Measurements from ENCODE around the gene DAZL. TPM values are rescaled to one million over a fixed set of nuclear protein-coding genes. Genes with fewer than 3 reads are reported as not detected.
"Not testable (repeated sequence)": the region's sequence is repeated elsewhere in the genome, so short reads cannot be mapped to it uniquely, and the experiment has no call there.

The DAZL gene
- total RNA-seq = not detected

- H3K4me1 Mint-ChIP-seq (ENCODE audit: low read depth) = peaks cover 4% of the 10 kb centered on the region
- peaks cover 17% of the 10 kb centered on the region for H3K27me3 Mint-ChIP-seq (ENCODE audit: low read depth)
- POLR2A ChIA-PET = no interaction called here
- H3K27ac Mint-ChIP-seq = no peak within 1 kb of the TSS
- ATAC-seq (no peak), DNase-seq (no peak)
- H3K9me3 Mint-ChIP-seq (ENCODE audit: insufficient read depth) = no peaks in the 10 kb centered on the region
- no peak within 1 kb of the TSS for H3K4me3 Mint-ChIP-seq
- CTCF ChIA-PET = no interaction called here
- H3K36me3 Mint-ChIP-seq (ENCODE audit: low read depth) = no peaks in the 10 kb centered on the region
These were observed at the start of gene DAZL for GRCh38 chr3:16604887-16605602. DAZL (minus strand) TSS chr3:16605423; CDS start chr3:16605205, 218 bp downstream.

GRCh38 chr3:16654976-16655375 lies 49.8 kb upstream of the DAZL start:
- no peak overlapping the region for H3K27ac Mint-ChIP-seq
- no peaks in the 10 kb centered on the region for H3K9me3 Mint-ChIP-seq (ENCODE audit: insufficient read depth)
- H3K4me3 Mint-ChIP-seq = no peak overlapping the region
- H3K4me1 Mint-ChIP-seq (ENCODE audit: low read depth) = no peaks in the 10 kb centered on the region
- H3K36me3 Mint-ChIP-seq (ENCODE audit: low read depth) = no peaks in the 10 kb centered on the region
- ATAC-seq (no peak), DNase-seq (no peak)
- CTCF ChIA-PET = no interaction called here
- POLR2A ChIA-PET = no interaction called here
- H3K27me3 Mint-ChIP-seq (ENCODE audit: low read depth) = peaks cover 4% of the 10 kb centered on the region

- no peaks in the 10 kb centered on the region for H3K9me3 Mint-ChIP-seq (ENCODE audit: insufficient read depth)
- ATAC-seq = no peak
These were observed 48.5 kb upstream of the DAZL start for GRCh38 chr3:16653712-16654111.

GRCh38 chr3:16647668-16648067 lies 42.4 kb upstream of the DAZL start:
- Mint-ChIP-seq H3K9me3 (ENCODE audit: insufficient read depth) (no peaks in the 10 kb centered on the region), H3K27ac (no peak overlapping the region), H3K4me1 (ENCODE audit: low read depth) (no peaks in the 10 kb centered on the region), H3K4me3 (no peak overlapping the region), H3K36me3 (ENCODE audit: low read depth) (no peaks in the 10 kb centered on the region), H3K27me3 (ENCODE audit: low read depth) (peaks cover 7% of the 10 kb centered on the region)
- no peak for DNase-seq
- no peak for ATAC-seq
- CTCF ChIA-PET = no interaction called here
- POLR2A ChIA-PET = no interaction called here

More at GRCh38 chr3:16653712-16654111, 48.5 kb upstream of the DAZL start:
- POLR2A ChIA-PET = no interaction called here
- CTCF ChIA-PET = no interaction called here
- Mint-ChIP-seq H3K27ac (no peak overlapping the region), H3K4me1 (ENCODE audit: low read depth) (no peaks in the 10 kb centered on the region), H3K27me3 (ENCODE audit: low read depth) (peaks cover 5% of the 10 kb centered on the region), H3K36me3 (ENCODE audit: low read depth) (no peaks in the 10 kb centered on the region), H3K4me3 (no peak overlapping the region)
- no peak for DNase-seq

- Mint-ChIP-seq H3K4me1 (ENCODE audit: low read depth) (no peaks in the 10 kb centered on the region), H3K27ac (no peak overlapping the region), H3K27me3 (ENCODE audit: low read depth) (peaks cover 17% of the 10 kb centered on the region), H3K4me3 (no peak overlapping the region), H3K36me3 (ENCODE audit: low read depth) (no peaks in the 10 kb centered on the region), H3K9me3 (ENCODE audit: insufficient read depth) (peaks cover 3% of the 10 kb centered on the region)
- no peak for ATAC-seq
- ChIA-PET CTCF (no interaction called here), POLR2A (no interaction called here)
- no peak for DNase-seq
These were observed 34.6 kb upstream of the DAZL start for GRCh38 chr3:16639806-16640205.

- ATAC-seq = no peak
- DNase-seq = no peak
- CTCF ChIA-PET = no interaction called here
- no peaks in the 10 kb centered on the region for H3K4me1 Mint-ChIP-seq (ENCODE audit: low read depth)
- no peaks in the 10 kb centered on the region for H3K36me3 Mint-ChIP-seq (ENCODE audit: low read depth)
- POLR2A ChIA-PET = no interaction called here
- peaks cover 7% of the 10 kb centered on the region for H3K9me3 Mint-ChIP-seq (ENCODE audit: insufficient read depth)
- H3K27me3 Mint-ChIP-seq (ENCODE audit: low read depth) = peaks cover 8% of the 10 kb centered on the region
- H3K4me3 Mint-ChIP-seq = no peak overlapping the region
- H3K27ac Mint-ChIP-seq = no peak overlapping the region
These were observed 28.7 kb upstream of the DAZL start for GRCh38 chr3:16633948-16634347.

- no peaks in the 10 kb centered on the region for H3K36me3 Mint-ChIP-seq (ENCODE audit: low read depth)
These were observed 27.2 kb upstream of the DAZL start for GRCh38 chr3:16632395-16632794.

GRCh38 chr3:16618721-16619120 lies 13.5 kb upstream of the DAZL start:
- ATAC-seq = no peak
- POLR2A ChIA-PET = no interaction called here
- DNase-seq = no peak
- H3K9me3 Mint-ChIP-seq (ENCODE audit: insufficient read depth) = peaks cover 11% of the 10 kb centered on the region
- no peaks in the 10 kb centered on the region for H3K4me1 Mint-ChIP-seq (ENCODE audit: low read depth)
- H3K36me3 Mint-ChIP-seq (ENCODE audit: low read depth) = peaks cover 2% of the 10 kb centered on the region
- peaks cover 2% of the 10 kb centered on the region for H3K27me3 Mint-ChIP-seq (ENCODE audit: low read depth)
- CTCF ChIA-PET = interaction anchor here (1.3 kb wide), 1 partner anchor 266 kb away, joined by 3 read pairs; the partner anchor contains the start of gene PLCL2
- no peak overlapping the region for H3K27ac Mint-ChIP-seq
- no peak overlapping the region for H3K4me3 Mint-ChIP-seq

More at GRCh38 chr3:16632395-16632794, 27.2 kb upstream of the DAZL start:
- peaks cover 7% of the 10 kb centered on the region for H3K9me3 Mint-ChIP-seq (ENCODE audit: insufficient read depth)
- ChIA-PET CTCF (no interaction called here), POLR2A (no interaction called here)
- no peak overlapping the region for H3K4me3 Mint-ChIP-seq
- peaks cover 3% of the 10 kb centered on the region for H3K27me3 Mint-ChIP-seq (ENCODE audit: low read depth)
- no peak overlapping the region for H3K27ac Mint-ChIP-seq
- no peaks in the 10 kb centered on the region for H3K4me1 Mint-ChIP-seq (ENCODE audit: low read depth)
- ATAC-seq (no peak), DNase-seq (no peak)

- peaks cover 11% of the 10 kb centered on the region for H3K9me3 Mint-ChIP-seq (ENCODE audit: insufficient read depth)
- CTCF ChIA-PET; H3K36me3 Mint-ChIP-seq (ENCODE audit: low read depth); H3K27ac Mint-ChIP-seq; POLR2A ChIA-PET; H3K4me1 Mint-ChIP-seq (ENCODE audit: low read depth); H3K27me3 Mint-ChIP-seq (ENCODE audit: low read depth); ATAC-seq; H3K4me3 Mint-ChIP-seq; DNase-seq: not testable (repeated sequence)
These were observed 11.9 kb upstream of the DAZL start for GRCh38 chr3:16617155-16617554.

- Mint-ChIP-seq H3K27me3 (ENCODE audit: low read depth) (peaks cover 8% of the 10 kb centered on the region), H3K36me3 (ENCODE audit: low read depth) (peaks cover 2% of the 10 kb centered on the region)
- ATAC-seq = no peak
These were observed 10.9 kb upstream of the DAZL start for GRCh38 chr3:16616083-16616482.

GRCh38 chr3:16614033-16615031 lies 9.1 kb upstream of the DAZL start:
- ATAC-seq (no peak), DNase-seq (no peak)
- no peaks in the 10 kb centered on the region for H3K4me1 Mint-ChIP-seq (ENCODE audit: low read depth)
- ChIA-PET CTCF (no interaction called here), POLR2A (no interaction called here)
- no peak overlapping the region for H3K27ac Mint-ChIP-seq
- H3K27me3 Mint-ChIP-seq (ENCODE audit: low read depth) = peaks cover 13% of the 10 kb centered on the region
- peaks cover 11% of the 10 kb centered on the region for H3K9me3 Mint-ChIP-seq (ENCODE audit: insufficient read depth)
- H3K4me3 Mint-ChIP-seq = no peak overlapping the region
- peaks cover 2% of the 10 kb centered on the region for H3K36me3 Mint-ChIP-seq (ENCODE audit: low read depth)

More at GRCh38 chr3:16616083-16616482, 10.9 kb upstream of the DAZL start:
- CTCF ChIA-PET = no interaction called here
- POLR2A ChIA-PET = no interaction called here
- Mint-ChIP-seq H3K9me3 (ENCODE audit: insufficient read depth) (peaks cover 11% of the 10 kb centered on the region), H3K4me3 (no peak overlapping the region), H3K4me1 (ENCODE audit: low read depth) (no peaks in the 10 kb centered on the region), H3K27ac (no peak overlapping the region)
- DNase-seq = no peak

- ChIA-PET CTCF (interaction anchor here (1.4 kb wide), 1 partner anchor 10 kb away, joined by 3 read pairs; no protein-coding TSS in a partner anchor), POLR2A (no interaction called here)
- no peaks in the 10 kb centered on the region for H3K9me3 Mint-ChIP-seq (ENCODE audit: insufficient read depth)
- DNase-seq (no peak), ATAC-seq (no peak)
- H3K4me3 Mint-ChIP-seq = no peak overlapping the region
- H3K36me3 Mint-ChIP-seq (ENCODE audit: low read depth) = no peaks in the 10 kb centered on the region
- H3K27ac Mint-ChIP-seq = no peak overlapping the region
- H3K4me1 Mint-ChIP-seq (ENCODE audit: low read depth) = no peaks in the 10 kb centered on the region
- H3K27me3 Mint-ChIP-seq (ENCODE audit: low read depth) = peaks cover 13% of the 10 kb centered on the region
These were observed 4.8 kb upstream of the DAZL start for GRCh38 chr3:16609927-16610580.
